Panc1 (cell line): ENCODE results near the gene BTBD19.

Experiments used
- POLR2AphosphoS5 ChIP-seq: IDR thresholded peaks from 2 replicates; pipeline ENCODE4 v1.6.1; 2012; ENCODE audit warnings: mild to moderate bottlenecking, low read depth, low read length, moderate library complexity
- TF ChIP-seq, protein P1 (sequence below): fragments of 450-650 bp; IDR thresholded peaks from 2 replicates; pipeline ENCODE4 v1.5.1; 2017; ENCODE audit warnings: mild to moderate bottlenecking

DNA sequence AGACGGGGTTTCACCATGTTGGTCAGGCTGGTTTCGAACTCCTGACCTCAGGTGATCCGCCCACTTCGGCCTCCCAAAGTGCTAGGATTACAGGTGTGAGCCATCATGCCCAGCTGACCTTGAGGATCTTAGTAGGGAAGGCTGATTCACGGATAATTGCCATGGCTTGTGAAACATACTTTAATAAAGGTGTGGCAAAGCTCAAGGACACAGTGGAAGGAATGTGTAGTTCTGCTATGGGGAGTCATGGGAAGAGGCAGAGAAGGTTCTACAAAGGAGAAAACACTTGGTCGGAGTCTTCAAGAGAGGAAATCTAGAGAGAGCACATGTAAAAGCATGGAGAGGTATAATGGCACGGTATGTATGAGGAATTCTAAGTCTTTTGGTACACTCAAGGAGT lies 47.4 kb downstream of the BTBD19 start:
- TF ChIP-seq, protein P1, sequence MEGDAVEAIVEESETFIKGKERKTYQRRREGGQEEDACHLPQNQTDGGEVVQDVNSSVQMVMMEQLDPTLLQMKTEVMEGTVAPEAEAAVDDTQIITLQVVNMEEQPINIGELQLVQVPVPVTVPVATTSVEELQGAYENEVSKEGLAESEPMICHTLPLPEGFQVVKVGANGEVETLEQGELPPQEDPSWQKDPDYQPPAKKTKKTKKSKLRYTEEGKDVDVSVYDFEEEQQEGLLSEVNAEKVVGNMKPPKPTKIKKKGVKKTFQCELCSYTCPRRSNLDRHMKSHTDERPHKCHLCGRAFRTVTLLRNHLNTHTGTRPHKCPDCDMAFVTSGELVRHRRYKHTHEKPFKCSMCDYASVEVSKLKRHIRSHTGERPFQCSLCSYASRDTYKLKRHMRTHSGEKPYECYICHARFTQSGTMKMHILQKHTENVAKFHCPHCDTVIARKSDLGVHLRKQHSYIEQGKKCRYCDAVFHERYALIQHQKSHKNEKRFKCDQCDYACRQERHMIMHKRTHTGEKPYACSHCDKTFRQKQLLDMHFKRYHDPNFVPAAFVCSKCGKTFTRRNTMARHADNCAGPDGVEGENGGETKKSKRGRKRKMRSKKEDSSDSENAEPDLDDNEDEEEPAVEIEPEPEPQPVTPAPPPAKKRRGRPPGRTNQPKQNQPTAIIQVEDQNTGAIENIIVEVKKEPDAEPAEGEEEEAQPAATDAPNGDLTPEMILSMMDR = no peak
- TF ChIP-seq POLR2AphosphoS5 = no peak
